Panc1 (cell line): ENCODE data around the gene THRAP3. TPM values are rescaled to one million over a fixed set of nuclear protein-coding genes. Genes with fewer than 3 reads are reported as not detected.
A peak's percentile ranks its signal among the peaks of the same experiment; 100 is the strongest.

Source experiments
- ATAC-seq: fragments of 200-7000 bp; cut with Tn5 transposase; 2 replicates; pipeline ENCODE4 v1.9.1; 2020; ENCODE audit warnings: mild to moderate bottlenecking, moderate library complexity
- BruUV-seq: library from RNA; stranded (reverse); fragments of 400-500 nt; replicated peaks from 2 replicates; lab custom pipeline; 2021; lab: Mats Ljungman, UMichigan
- CTCF ChIA-PET: fragments of 300-600 bp; sonication (Branson Sonifier 250); formaldehyde crosslinking; loops from one replicate; lab custom pipeline; 2022; ENCODE audit warnings: antibody characterized with exemption; lab: Charles Lee
- POLR2A ChIA-PET: fragments of 300-600 bp; sonication (Branson Sonifier 250); formaldehyde crosslinking; loops from one replicate; lab custom pipeline; 2022; ENCODE audit warnings: antibody characterized with exemption; lab: Charles Lee
- DNase-seq: peaks from one replicate; pipeline ENCODE4 v3.0.0-alpha.2; 2010; ENCODE audit warnings: low read depth, low spot score
- H3K27ac ChIP-seq: 2 replicates; pipeline ENCODE4 v1.5.1; 2011; ENCODE audit warnings: mild to moderate bottlenecking, low read length, inconsistent platforms
- H3K27me3 ChIP-seq: fragments of 200-500 bp; sonication (Bioruptor generic); 2 replicates; pipeline ENCODE4 v1.6.0; 2014; ENCODE audit warnings: low read length, inconsistent platforms; ENCODE audit not compliant: control insufficient read depth, insufficient read depth
- H3K36me3 ChIP-seq: fragments of 200-500 bp; sonication (Bioruptor generic); 2 replicates; pipeline ENCODE4 v1.5.1; 2014; ENCODE audit warnings: inconsistent platforms, mild to moderate bottlenecking, low read length, moderate library complexity; ENCODE audit not compliant: control insufficient read depth, insufficient read depth
- H3K4me1 ChIP-seq: 2 replicates; pipeline ENCODE4 v1.5.1; 2011; ENCODE audit warnings: inconsistent platforms, mild to moderate bottlenecking, low read length, moderate library complexity; ENCODE audit not compliant: control insufficient read depth, insufficient read depth
- H3K4me3 ChIP-seq, 2 experiments: 2 replicates each; pipeline ENCODE4 v1.5.1; 2011 to 2012; ENCODE audit warnings: low read depth in 2 of 2, low read length in 2 of 2, mild to moderate bottlenecking in 2 of 2, inconsistent platforms in 1 of 2, moderate library complexity in 1 of 2
- H3K9me3 ChIP-seq: fragments of 200-500 bp; sonication (Bioruptor generic); 2 replicates; pipeline ENCODE4 v1.5.1; 2014; ENCODE audit warnings: low read depth, mild to moderate bottlenecking, inconsistent platforms, low read length, moderate library complexity; ENCODE audit not compliant: control insufficient read depth, insufficient read depth
- POLR2AphosphoS5 ChIP-seq: IDR thresholded peaks from 2 replicates; pipeline ENCODE4 v1.6.1; 2012; ENCODE audit warnings: mild to moderate bottlenecking, low read depth, low read length, moderate library complexity
- SIN3A ChIP-seq: IDR thresholded peaks from 2 replicates; pipeline ENCODE4 v1.6.1; 2012; ENCODE audit warnings: low read depth, mild to moderate bottlenecking, low read length, moderate library complexity, borderline replicate concordance; ENCODE audit not compliant: insufficient read depth
- TCF7L2 ChIP-seq: IDR thresholded peaks from 2 replicates; pipeline ENCODE4 v1.6.1; 2011; ENCODE audit warnings: mild to moderate bottlenecking, low read depth, low read length, inconsistent platforms
- in situ Hi-C: cut with HindIII; loops from 2 replicates; pipeline ENCODE4 v1.10.0; 2016; ENCODE audit warnings: low sequenced_read_pairs, low pct_unique_long_range_greater_than_20kb
- intact Hi-C: fragments of 100-400 bp; cut with micrococcal nuclease; formaldehyde crosslinking; loops from one replicate; pipeline ENCODE4 v1.10.0; 2022; ENCODE audit not compliant: unreplicated experiment
- total RNA-seq: library from RNA; stranded (reverse); gene quantifications from one replicate; pipeline ENCODE4 v1.2.1, GENCODE V29; 2021; ENCODE audit not compliant: unreplicated experiment
- TF ChIP-seq, protein P1 (sequence below), 2 experiments: IDR thresholded peaks; 2 replicates each; pipeline ENCODE4 v1.6.1; 2011 to 2012; ENCODE audit warnings: low read depth in 2 of 2, control low read depth in 1 of 2, low read length in 1 of 2, mild to moderate bottlenecking in 1 of 2, moderate library complexity in 1 of 2; ENCODE audit not compliant: insufficient read depth in 1 of 2
- TF ChIP-seq, protein P2 (sequence below): fragments of 450-650 bp; IDR thresholded peaks from 2 replicates; pipeline ENCODE4 v1.5.1; 2017; ENCODE audit warnings: mild to moderate bottlenecking

THRAP3 gene
- total RNA-seq, 1 experiment from 2014 or later = 114 TPM

DNA sequence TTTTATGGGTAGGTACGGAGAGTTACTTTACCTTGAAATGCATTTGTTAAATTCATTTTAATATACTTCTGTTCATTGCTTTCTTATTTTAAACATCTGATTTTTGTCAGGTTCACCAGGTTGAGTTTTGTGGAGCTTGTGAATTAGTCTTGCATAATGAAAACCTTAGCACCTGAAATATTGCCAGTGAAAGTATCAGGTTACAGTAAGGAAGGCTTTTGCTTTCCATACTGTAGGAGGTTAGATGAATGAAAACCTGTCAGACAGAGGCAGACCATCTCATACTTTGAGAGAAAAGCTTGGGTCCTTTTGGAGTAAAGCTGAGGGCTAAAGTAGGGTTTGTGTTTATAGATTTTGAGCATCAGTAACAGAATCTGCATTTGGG, 34.7 kb downstream of the THRAP3 start:
- TSS peak; percentile 2 for BruUV-seq
- in situ Hi-C loops (no loop called here), intact Hi-C loops (no loop called here)
- ChIA-PET POLR2A (no interaction called here), CTCF (interaction anchor here (0.6 kb wide), 1 partner anchor 22 kb away, joined by 6 read pairs; no protein-coding TSS in a partner anchor)
- ATAC-seq (no peak), DNase-seq (no peak)
- no peak overlapping the region for H3K4me3 ChIP-seq
- H3K36me3 ChIP-seq = peaks cover 5% of the 10 kb centered on the region; the same call in 1 of the 2 replicates
- no peaks in the 10 kb centered on the region for H3K9me3 ChIP-seq
- H3K27me3 ChIP-seq = no peaks in the 10 kb centered on the region
- H3K27ac ChIP-seq = no peak overlapping the region
- H3K4me1 ChIP-seq = peaks cover 17% of the 10 kb centered on the region
- TF ChIP-seq, protein P1, sequence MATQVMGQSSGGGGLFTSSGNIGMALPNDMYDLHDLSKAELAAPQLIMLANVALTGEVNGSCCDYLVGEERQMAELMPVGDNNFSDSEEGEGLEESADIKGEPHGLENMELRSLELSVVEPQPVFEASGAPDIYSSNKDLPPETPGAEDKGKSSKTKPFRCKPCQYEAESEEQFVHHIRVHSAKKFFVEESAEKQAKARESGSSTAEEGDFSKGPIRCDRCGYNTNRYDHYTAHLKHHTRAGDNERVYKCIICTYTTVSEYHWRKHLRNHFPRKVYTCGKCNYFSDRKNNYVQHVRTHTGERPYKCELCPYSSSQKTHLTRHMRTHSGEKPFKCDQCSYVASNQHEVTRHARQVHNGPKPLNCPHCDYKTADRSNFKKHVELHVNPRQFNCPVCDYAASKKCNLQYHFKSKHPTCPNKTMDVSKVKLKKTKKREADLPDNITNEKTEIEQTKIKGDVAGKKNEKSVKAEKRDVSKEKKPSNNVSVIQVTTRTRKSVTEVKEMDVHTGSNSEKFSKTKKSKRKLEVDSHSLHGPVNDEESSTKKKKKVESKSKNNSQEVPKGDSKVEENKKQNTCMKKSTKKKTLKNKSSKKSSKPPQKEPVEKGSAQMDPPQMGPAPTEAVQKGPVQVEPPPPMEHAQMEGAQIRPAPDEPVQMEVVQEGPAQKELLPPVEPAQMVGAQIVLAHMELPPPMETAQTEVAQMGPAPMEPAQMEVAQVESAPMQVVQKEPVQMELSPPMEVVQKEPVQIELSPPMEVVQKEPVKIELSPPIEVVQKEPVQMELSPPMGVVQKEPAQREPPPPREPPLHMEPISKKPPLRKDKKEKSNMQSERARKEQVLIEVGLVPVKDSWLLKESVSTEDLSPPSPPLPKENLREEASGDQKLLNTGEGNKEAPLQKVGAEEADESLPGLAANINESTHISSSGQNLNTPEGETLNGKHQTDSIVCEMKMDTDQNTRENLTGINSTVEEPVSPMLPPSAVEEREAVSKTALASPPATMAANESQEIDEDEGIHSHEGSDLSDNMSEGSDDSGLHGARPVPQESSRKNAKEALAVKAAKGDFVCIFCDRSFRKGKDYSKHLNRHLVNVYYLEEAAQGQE (IDR thresholded peaks at IDR 0.05; ENCODE audit: insufficient read depth in 1 of 2, low read depth in 2 of 2, low read length in 1 of 2) = no peak
- TF ChIP-seq POLR2AphosphoS5 = no peak
- no peak for TF ChIP-seq SIN3A
- TF ChIP-seq, protein P2, sequence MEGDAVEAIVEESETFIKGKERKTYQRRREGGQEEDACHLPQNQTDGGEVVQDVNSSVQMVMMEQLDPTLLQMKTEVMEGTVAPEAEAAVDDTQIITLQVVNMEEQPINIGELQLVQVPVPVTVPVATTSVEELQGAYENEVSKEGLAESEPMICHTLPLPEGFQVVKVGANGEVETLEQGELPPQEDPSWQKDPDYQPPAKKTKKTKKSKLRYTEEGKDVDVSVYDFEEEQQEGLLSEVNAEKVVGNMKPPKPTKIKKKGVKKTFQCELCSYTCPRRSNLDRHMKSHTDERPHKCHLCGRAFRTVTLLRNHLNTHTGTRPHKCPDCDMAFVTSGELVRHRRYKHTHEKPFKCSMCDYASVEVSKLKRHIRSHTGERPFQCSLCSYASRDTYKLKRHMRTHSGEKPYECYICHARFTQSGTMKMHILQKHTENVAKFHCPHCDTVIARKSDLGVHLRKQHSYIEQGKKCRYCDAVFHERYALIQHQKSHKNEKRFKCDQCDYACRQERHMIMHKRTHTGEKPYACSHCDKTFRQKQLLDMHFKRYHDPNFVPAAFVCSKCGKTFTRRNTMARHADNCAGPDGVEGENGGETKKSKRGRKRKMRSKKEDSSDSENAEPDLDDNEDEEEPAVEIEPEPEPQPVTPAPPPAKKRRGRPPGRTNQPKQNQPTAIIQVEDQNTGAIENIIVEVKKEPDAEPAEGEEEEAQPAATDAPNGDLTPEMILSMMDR = no peak
- TF ChIP-seq TCF7L2 = no peak

DNA sequence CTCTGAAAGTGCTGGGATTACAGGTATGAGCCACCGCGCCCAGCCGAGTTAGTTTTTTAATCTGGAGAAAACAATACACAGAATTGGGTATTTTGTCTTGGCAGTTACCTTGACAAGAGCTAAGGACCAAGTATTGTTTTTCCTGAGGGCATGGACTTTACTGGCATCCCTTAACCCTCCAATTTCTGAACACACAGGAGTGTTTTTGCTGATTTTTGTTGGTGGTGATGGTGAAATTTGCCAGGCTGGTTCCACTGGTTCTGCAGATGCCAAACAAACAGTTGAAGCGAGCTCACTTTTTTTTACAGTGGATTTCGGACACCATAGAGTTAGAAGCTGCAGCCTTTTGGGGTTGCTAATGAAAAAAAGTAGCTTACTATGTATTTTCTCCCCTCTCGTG, 44.7 kb downstream of the THRAP3 start:
- Histone ChIP-seq H3K27ac (no peak overlapping the region), H3K4me3 (no peak overlapping the region), H3K4me1 (no peaks in the 10 kb centered on the region), H3K27me3 (no peaks in the 10 kb centered on the region), H3K9me3 (no peaks in the 10 kb centered on the region), H3K36me3 (peaks cover 5% of the 10 kb centered on the region; the same call in 1 of the 2 replicates)
- BruUV-seq = no TSS peak
- in situ Hi-C loops (no loop called here), intact Hi-C loops (no loop called here)
- TF ChIP-seq, protein P2 = no peak
- TF ChIP-seq POLR2AphosphoS5 (no peak), TCF7L2 (no peak), SIN3A (no peak)
- TF ChIP-seq, protein P1 (IDR thresholded peaks at IDR 0.05; ENCODE audit: insufficient read depth in 1 of 2, low read depth in 2 of 2, low read length in 1 of 2) = no peak
- ChIA-PET POLR2A (interaction anchor here (0.6 to 1.0 kb wide), 2 partner anchors 29 to 87 kb away, joined by 3 to 17 read pairs; no protein-coding TSS in a partner anchor), CTCF (interaction anchor here (1.0 kb wide), 1 partner anchor 16 kb away, joined by 4 read pairs; no protein-coding TSS in a partner anchor)
- ATAC-seq (no peak), DNase-seq (no peak)
